GM21367 (cell line): ENCODE measurements around the gene KLHL17.
"Not testable (repeated sequence)": the region's sequence is repeated elsewhere in the genome, so short reads cannot be mapped to it uniquely, and the experiment has no call there.

Source experiments
- ATAC-seq: cut with Tn5 transposase; IDR thresholded peaks from one replicate; pipeline ENCODE4 v1.9.1; 2021; ENCODE audit not compliant: unreplicated experiment

The KLHL17 gene

GRCh38 chr1:966704-967300 lies 6.4 kb downstream of the KLHL17 start:
- ATAC-seq, result peak; percentile 43

- no peak for ATAC-seq
Measured at GRCh38 chr1:967466-968343, 7.3 kb downstream of the KLHL17 start.

- ATAC-seq, result no peak
Measured at GRCh38 chr1:969260-969855, 9.0 kb downstream of the KLHL17 start.

- ATAC-seq, result no peak
Measured at GRCh38 chr1:970242-970972, 10.0 kb downstream of the KLHL17 start.

GRCh38 chr1:970973-971730 lies 10.8 kb downstream of the KLHL17 start:
- ATAC-seq, result no peak

- no peak for ATAC-seq
Measured at GRCh38 chr1:971751-972506, 11.5 kb downstream of the KLHL17 start.

GRCh38 chr1:972726-973458 lies 12.5 kb downstream of the KLHL17 start:
- no peak for ATAC-seq

GRCh38 chr1:973459-974292 lies 13.3 kb downstream of the KLHL17 start:
- ATAC-seq, result no peak

- no peak for ATAC-seq
Measured at GRCh38 chr1:974293-974640, 13.9 kb downstream of the KLHL17 start.

- ATAC-seq, result no peak
Measured at GRCh38 chr1:974687-975328, 14.4 kb downstream of the KLHL17 start.

- no peak for ATAC-seq
Measured at GRCh38 chr1:975365-975764, 15.0 kb downstream of the KLHL17 start.

GRCh38 chr1:975896-976683 lies 15.7 kb downstream of the KLHL17 start:
- no peak for ATAC-seq

- ATAC-seq, result not testable (repeated sequence)
Measured at GRCh38 chr1:976791-977190, 16.4 kb downstream of the KLHL17 start.

GRCh38 chr1:978069-978834 lies 17.9 kb downstream of the KLHL17 start:
- no peak for ATAC-seq

- no peak for ATAC-seq
Measured at GRCh38 chr1:978835-979743, 18.7 kb downstream of the KLHL17 start.

- no peak for ATAC-seq
Measured at GRCh38 chr1:979744-980072, 19.3 kb downstream of the KLHL17 start.
